SIG-M5 (cell line): ENCODE data around the gene ESPN.

ENCODE experiments used
- DNase-seq: peaks from one replicate; lab custom pipeline; 2025; lab: John Stamatoyannopoulos, UW

The ESPN gene

DNA sequence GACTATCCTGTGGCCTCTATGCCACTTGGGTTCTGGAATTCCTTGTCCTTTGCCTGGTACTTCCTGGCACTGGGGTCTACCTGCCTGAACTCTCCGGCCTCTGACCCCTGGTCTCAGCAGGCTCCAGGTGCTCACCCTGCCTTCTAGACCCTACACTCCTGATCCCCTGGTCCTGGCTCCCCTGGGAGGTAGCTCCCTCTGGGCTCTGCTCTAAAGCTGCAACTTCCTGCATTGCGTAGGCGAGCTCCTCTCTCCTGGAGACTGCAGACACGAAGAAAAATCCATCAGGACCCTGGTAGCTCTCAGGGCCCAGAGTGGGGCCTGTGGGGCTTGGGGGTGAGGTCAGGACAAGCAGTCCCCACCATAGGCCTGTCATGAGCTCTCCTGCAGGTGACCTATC, 74.7 kb downstream of the ESPN start:
- DNase-seq: no peak

DNA sequence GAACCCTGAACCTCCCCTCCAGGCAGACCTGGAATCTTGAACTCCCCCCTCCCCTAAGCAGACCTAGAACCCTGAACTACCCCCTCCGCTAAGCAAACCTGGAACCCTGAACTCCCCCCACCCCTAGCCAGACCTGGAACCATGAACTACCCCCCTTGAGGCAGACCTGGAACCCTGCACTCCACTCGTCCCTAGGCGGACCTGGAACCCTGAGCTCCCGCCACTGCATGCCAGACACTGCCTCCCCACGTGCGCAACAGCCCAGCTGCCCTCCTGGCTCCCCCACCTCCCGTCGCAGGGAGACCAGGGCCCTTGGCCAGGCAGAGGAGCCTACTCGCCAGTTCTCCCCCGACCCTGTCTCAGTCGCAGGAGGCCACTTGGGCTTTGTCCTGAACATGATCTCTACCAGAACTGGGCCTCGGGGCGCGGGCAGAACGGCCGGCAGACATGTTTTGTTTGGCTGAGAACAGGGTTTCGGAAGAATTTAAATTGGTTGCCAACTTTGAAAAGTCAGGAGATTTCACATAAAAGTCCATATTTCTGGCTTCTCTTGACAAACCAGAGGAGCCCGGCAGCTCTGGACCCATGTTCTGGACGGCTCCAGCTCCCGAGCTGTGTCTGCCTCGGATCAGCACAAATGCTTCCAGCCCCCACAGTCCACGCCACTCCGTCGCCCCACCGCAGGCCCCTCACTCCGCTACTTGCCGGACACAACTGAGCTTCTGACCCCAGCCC, 76.1 kb downstream of the ESPN start:
- no peak for DNase-seq

DNA sequence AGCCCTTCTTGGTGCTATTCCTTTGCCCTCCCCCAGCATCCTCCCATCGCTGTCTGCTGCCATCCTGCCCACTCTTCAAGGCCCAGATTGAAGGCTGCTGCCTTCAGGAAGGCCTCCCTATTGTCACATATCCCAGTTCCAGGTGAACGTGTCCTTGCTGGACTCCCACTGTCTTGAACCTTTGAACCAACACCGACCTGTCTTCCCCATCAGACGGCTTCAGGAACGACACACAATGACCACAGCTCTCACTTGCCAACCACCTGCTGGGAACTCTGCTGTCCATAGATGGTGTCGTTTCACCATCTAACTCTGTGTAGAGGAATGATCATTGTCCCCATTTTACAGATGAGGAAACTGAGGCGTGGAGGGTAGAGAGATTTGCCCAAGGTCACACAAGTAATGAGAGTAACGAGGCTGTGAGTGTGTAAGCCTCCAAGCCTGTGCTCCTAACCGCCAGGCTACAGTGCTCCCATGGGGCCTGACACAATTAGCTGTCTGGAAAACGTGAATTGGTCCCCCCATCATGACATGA, 76.8 kb downstream of the ESPN start:
- no peak for DNase-seq

DNA sequence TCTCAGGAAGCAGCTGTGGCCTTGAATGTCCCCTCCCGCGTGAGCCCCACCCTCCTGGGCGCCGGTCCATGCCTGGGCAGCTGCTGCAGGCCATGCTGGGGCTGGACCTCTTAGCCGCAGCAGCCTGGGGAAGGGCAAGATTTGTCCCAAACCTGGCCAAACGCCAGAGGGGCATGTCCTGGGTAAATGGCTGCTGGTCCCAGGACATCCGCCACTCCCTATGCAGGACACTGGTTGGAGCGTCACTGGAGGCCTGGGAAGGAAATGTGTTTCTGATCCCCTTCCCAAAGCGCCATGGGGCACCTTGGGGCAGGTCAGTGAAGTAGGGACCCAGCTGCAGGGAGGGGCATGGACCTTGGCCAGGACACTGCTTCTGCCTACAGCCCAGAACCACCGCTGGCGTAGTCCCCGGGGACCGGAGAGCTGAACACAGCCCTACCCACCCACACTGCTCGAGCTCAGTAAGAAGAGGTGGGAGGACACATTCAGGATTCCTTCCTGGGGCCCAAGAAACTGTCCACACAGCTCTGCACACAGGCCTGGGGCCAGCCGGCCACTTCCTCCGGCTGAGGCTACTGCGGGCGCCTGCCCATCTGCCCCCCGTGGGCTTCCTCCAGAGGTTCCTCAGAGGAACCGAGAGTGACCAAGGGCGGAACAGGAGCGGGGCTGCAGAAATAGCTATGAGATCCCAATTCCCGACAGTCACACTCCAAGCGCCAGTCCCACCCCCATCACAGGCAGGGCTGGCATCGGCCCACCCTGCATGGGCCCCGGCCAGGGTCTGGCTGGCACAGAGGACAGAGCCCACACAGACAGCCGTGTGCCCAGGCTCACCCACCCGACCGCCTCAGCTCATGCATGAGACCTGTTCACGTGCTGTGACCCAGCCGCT, 77.7 kb downstream of the ESPN start:
- DNase-seq: no peak

DNA sequence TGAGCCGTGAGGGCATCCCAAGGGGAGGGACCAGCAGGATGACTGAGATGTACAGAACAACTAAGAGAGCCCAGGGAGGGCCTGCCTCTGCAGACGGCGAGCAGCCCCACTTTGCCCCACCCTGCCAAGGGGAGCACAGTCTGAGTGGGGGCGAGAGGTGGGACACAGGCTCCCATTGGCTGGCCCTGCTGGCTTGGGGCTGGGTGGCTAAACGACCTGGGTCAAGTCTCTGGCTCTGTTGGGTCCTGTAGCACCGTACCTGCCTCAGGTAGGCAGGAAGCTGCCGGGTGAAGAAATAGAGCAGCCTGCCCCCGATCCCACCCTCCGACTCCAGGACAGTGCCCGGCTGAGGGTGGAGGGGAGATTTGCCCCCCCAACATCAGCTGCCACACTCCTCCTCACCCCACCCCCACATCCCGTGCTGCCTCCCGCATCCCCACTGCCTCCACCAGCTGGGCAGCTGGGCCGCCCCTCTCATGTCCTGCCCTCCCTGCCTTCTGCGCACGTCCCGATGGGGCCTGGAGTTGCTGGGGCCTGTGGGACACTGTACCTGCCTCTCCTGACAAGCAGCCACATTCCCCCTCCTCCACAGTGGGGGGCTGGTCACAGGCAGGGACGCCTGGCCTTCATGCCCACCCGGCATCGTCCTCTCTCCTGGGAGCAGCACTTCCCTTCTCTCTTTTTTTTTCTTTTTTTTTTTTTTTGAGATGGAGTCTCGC, 79.5 kb downstream of the ESPN start:
- no peak for DNase-seq

DNA sequence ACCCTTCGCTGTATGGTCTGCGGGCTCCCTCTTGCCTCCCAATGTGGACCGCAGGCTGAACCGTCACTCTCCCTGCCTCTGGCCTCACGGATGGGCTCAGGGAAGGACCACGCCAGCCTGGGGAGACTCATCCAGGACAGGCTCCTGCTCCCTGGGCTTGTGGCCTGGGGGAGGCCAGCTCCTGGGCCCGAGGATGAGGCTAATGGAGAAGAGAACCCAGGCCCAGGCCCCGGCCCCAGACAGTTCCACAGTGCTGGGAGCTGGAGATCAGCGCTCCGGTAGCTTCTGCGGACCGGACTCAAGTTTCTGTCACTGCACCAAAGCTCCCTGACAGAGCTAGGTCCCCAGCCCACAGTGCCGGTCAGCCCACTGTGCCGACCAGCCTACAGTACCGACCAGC, 80.3 kb downstream of the ESPN start:
- DNase-seq: no peak

DNA sequence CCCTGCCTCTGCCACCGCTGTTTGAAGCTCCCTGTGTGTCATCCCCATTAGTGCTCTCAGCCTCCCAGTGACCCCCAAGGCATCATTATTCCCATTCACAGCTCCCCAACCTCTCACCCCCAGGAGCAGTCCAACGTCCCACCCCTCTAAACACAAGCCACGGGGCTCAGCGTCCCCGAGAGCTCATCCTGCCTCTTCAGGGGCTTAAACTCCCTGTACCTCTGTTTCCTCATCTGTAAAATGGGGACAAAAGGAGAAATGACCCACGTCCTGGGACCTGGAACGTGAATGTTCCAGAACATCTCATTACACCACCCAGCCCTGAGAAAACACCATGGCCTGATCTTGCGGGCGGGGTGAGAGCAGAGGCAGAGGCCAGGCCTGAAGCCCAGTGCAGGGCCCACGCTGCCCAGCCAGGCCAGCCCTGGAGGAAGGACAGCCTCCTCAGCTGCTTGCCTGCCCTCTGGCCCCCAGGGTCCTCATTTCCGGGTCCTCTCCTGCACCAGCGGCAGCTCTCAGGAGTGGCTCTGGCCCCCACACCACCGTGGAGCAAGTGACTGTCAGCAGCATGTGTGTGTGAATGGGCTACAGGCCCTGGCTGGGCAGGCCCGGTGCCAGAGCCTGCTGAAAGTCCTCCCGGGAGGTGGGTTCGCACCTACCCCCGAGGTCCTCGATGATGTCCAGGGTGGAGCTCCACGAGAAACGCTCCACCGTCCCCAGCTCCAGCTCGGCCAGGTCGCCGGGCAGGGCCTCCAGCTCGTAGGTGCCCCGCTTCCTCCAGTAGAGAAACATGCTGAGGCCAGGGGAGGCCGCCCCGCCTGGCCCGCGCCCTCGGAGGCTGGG, 81.0 kb downstream of the ESPN start:
- DNase-seq: no peak

DNA sequence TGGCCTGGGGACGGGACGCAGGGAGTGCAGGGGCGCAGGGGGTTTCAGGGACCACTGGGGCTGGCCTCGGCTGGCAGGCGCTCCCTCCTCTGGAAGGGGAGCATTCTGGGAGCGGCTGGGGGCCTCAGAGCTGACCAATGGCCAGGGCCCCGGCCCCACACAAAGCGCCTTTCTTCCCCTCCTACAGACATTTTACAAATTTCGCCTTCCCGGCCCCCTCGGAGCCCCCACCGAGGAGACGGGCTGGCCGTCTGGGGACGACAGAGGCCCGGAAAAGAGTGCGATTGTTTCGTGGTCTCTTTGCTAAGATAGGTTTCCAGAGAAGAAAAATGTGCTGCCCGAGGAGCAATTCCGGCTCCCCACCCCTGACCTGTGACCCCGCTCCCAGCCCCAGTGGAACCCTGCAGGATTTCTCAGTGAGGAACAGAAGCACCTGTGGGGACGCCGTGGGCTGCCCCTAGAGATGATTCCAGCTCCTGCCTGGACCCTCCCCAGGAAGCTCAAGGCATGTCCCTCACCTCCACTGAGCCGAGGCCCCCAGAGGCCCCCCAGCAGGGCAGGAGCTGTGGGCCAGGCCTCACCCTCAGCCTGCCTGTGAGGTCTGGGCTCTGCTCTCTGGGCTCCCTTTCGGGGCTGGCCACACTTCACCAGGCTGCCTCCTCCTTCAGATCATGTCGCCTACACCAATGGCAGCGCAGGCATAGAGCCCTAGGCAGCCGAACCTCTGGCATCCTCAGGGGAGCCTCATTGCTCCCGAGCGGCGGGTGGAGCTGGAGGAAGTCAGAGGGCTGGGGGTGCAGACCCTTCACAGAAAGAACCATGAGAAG, 81.8 kb downstream of the ESPN start:
- no peak for DNase-seq

DNA sequence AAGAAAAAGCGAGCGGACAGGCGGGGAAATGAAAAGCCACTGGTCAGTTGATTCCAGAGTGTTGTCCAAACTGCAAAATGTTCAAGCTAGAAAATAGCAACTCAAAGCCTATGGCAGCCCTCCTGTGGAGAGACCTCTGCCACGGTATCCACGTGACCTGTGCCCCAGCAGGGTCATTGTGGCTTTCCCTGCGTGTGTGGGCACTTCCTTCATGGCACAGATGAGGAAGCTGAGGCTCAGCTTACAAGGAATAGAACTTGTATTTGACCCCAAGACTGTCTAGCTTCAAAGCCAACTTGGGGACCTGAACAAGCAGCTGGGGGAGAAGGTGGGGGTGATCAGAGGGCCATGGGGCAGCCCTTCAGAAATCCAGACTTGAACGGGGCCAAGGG, 82.5 kb downstream of the ESPN start:
- DNase-seq: no peak

DNA sequence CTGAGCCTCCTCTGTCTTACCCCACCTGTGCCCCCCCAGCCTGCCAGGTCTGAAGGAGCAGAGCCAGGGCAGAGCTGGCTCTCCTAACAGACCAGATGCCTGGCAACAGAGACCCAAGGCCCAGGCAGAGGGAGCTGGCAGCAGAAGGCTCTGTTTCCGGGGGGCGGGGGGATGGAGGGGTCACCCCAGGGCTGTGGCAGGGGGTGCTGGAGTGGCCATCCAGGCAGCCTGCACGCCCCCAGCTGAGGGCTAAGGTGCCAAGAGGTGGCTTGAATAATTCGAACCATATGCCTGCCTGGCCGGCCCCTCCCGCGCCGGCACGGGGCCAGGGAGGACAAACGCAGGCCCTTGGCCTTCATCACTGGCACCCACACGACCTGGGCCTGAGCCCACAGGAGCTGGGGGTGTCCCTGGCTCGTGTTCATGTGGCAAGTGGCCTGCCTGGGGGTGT, 82.9 kb downstream of the ESPN start:
- no peak for DNase-seq

DNA sequence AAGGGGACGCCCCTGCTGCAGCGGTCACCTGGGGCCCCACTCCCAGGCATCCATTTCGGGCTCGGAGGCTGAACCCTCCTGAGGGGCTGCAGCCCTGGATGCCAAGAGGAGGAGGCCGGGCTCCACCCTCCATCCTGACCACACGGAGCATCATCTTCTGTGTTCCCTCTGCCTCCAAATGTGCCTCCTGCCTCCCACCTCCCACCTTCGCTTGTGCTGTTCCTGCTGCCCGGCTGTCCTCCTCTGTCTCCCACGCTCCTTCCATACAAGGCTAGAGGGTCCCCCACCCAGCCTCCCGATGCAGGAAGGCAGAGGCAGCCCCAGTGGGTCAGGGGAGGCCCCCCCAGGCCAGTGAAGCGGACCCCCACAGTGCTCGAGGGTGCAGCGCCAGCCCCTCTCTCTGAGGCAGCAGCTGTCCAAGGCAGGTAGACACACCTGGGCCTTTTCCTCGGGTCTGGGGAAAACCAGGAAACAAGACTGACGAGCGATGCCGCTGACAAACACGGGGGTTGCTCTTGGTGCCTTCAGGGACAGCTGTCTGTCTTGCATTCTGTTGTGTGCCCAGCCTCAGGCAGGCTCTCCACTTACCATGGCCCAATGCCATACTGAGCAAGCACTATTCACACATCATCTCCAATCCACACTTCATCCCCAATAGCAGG, 83.7 kb downstream of the ESPN start:
- DNase-seq: no peak

DNA sequence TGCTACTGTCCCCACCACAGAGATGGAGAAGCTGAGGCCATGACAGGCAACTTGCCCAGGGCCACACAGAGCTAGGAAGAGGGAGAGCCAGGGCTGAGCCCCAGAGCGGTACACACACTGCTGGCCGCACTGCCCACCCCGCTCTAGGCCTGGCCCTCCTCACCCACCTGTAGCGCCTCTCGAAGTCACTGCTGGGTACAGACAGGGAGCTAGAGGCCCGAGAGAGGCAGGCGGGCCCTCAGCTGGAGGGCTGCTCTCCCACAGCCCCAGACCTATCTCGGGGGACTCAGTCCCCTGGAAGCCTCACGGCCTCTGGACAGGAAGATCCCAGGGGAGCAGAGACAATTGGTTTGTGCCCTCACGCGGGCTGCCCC, 84.2 kb downstream of the ESPN start:
- no peak for DNase-seq

DNA sequence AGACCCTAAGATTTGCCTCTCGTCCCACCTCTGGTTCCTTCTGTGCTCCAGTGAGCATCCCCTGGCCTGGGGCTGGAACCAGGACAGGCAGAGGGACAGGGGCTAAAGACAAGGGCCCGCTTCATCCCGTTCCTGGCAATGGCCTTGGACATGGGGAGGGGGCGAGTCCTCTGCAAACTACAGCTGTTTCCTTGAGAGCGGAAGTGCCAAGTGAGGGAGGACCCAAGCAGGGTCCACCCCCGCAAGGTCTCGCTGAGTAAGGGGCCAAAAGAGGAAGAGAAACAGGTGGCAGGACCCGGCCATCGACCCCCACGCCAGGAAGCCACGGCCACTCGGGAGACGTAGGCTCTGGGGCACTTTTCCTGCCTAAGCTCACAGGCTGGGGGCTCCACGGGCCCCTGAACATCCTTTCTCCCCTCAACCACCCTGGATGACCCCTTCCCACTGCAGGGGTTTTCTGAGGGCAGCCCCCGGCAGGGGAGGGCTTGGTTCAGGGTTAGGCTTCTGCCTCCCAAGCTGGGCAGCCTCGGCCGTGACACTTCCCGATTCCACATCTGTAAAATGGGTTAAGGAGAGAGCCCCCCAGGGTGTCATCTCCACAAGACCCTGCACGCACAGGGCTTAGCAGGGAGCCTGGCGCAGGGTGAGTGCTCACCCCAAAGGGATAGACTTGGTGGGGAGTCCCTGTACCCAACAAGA, 84.8 kb downstream of the ESPN start:
- DNase-seq: no peak

DNA sequence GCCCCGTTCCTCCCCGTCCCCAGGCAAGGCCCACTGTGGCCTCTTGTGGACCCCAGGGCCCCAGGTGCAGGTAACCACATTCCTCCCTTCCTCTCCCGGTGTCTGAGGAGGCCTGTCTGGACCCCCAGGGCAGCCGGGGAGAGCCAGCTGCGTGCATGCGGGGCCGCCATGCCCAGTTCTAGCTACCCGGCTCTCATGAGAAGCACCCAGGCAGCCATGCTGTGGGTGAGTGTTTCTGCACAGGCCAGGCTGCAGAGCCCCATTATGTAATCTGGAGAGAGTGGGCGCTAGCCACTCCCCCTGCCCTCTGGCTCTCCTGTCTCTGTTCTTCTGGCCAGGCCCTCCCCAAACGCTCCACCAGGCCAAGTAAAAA, 85.3 kb downstream of the ESPN start:
- no peak for DNase-seq

DNA sequence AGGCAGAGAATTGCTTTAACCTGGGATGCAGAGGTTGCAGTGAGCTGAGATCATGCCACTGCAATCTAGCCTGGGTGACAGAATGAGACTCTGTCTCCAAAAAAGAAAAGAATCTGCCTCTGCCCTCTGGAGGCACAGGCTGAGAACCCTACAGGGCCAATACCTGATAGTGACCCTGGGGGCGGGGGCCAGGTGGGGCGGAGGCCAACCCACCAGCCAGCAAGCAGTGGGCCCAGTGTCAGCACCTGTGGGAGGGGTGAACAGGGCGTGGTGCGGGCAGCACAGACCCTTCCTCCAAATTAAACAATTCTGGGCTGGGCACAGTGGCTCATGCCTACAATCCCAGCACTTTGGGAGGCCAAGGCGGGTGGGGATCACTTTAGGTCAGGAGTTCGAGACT, 85.9 kb downstream of the ESPN start:
- DNase-seq: no peak
